HEK293 (cell line): ENCODE measurements around the gene NFIX.

Source experiments
- EGR2 ChIP-seq: fragments of 450-650 bp; formaldehyde crosslinking; IDR thresholded peaks from 2 replicates; pipeline ENCODE4 v1.5.1; 2016; ENCODE audit warnings: low read depth, missing biosample characterization, missing genetic modification characterization
- GLI4 ChIP-seq: fragments of 450-650 bp; formaldehyde crosslinking; IDR thresholded peaks from 2 replicates; pipeline ENCODE4 v1.5.1; 2016; ENCODE audit warnings: missing biosample characterization, missing genetic modification characterization
- GLIS1 ChIP-seq: fragments of 450-650 bp; formaldehyde crosslinking; IDR thresholded peaks from 2 replicates; pipeline ENCODE4 v1.5.1; 2016; ENCODE audit warnings: missing biosample characterization, missing genetic modification characterization
- HOXC10 ChIP-seq: sonication (generic); formaldehyde crosslinking; IDR thresholded peaks from 2 replicates; pipeline ENCODE4 v1.8.1; 2023; ENCODE audit warnings: mild to moderate bottlenecking, missing genetic modification reagents
- OSR2 ChIP-seq: fragments of 450-650 bp; formaldehyde crosslinking; IDR thresholded peaks from 2 replicates; pipeline ENCODE4 v1.5.1; 2016; ENCODE audit warnings: missing biosample characterization, missing genetic modification characterization
- SCRT2 ChIP-seq: fragments of 450-650 bp; formaldehyde crosslinking; IDR thresholded peaks from 2 replicates; pipeline ENCODE4 v1.5.1; 2016; ENCODE audit warnings: missing biosample characterization, missing genetic modification characterization
- SP3 ChIP-seq: fragments of 450-650 bp; formaldehyde crosslinking; IDR thresholded peaks from 2 replicates; pipeline ENCODE4 v1.5.1; 2016; ENCODE audit warnings: missing biosample characterization, missing genetic modification characterization
- SP7 ChIP-seq: fragments of 450-650 bp; formaldehyde crosslinking; IDR thresholded peaks from 2 replicates; pipeline ENCODE4 v1.5.1; 2016; ENCODE audit warnings: missing biosample characterization, missing genetic modification characterization
- TRIM28 ChIP-seq: IDR thresholded peaks from 2 replicates; pipeline ENCODE4 v1.6.1; 2011; ENCODE audit warnings: low read length, control low read depth, borderline replicate concordance
- ZBTB17 ChIP-seq: fragments of 450-650 bp; formaldehyde crosslinking; IDR thresholded peaks from 2 replicates; pipeline ENCODE4 v1.5.1; 2016; ENCODE audit warnings: missing biosample characterization, missing genetic modification characterization
- ZBTB7A ChIP-seq: fragments of 450-650 bp; formaldehyde crosslinking; IDR thresholded peaks from 2 replicates; pipeline ENCODE4 v1.5.1; 2016; ENCODE audit warnings: low read depth, missing biosample characterization, missing genetic modification characterization
- ZFP41 ChIP-seq: fragments of 450-650 bp; formaldehyde crosslinking; IDR thresholded peaks from 2 replicates; pipeline ENCODE4 v1.5.1; 2016; ENCODE audit warnings: missing biosample characterization, missing genetic modification characterization, borderline replicate concordance
- ZNF121 ChIP-seq: fragments of 450-650 bp; formaldehyde crosslinking; IDR thresholded peaks from 2 replicates; pipeline ENCODE4 v1.5.1; 2016; ENCODE audit warnings: missing biosample characterization, missing genetic modification characterization
- ZNF133 ChIP-seq: fragments of 450-650 bp; formaldehyde crosslinking; IDR thresholded peaks from 2 replicates; pipeline ENCODE4 v1.5.1; 2016; ENCODE audit warnings: missing biosample characterization, missing genetic modification characterization
- ZNF138 ChIP-seq: fragments of 450-650 bp; formaldehyde crosslinking; IDR thresholded peaks from 2 replicates; pipeline ENCODE4 v1.5.1; 2016; ENCODE audit warnings: missing biosample characterization, missing genetic modification characterization, borderline replicate concordance
- ZNF140 ChIP-seq: fragments of 450-650 bp; formaldehyde crosslinking; IDR thresholded peaks from 2 replicates; pipeline ENCODE4 v1.5.1; 2016; ENCODE audit warnings: missing biosample characterization, missing genetic modification characterization
- ZNF169 ChIP-seq: fragments of 450-650 bp; formaldehyde crosslinking; IDR thresholded peaks from 2 replicates; pipeline ENCODE4 v1.5.1; 2016; ENCODE audit warnings: missing biosample characterization, missing genetic modification characterization
- ZNF184 ChIP-seq: fragments of 450-650 bp; IDR thresholded peaks from 2 replicates; pipeline ENCODE4 v1.5.1; 2018; ENCODE audit warnings: missing biosample characterization, mild to moderate bottlenecking, missing genetic modification characterization
- ZNF350 ChIP-seq: fragments of 450-650 bp; formaldehyde crosslinking; IDR thresholded peaks from 2 replicates; pipeline ENCODE4 v1.5.0; 2017; ENCODE audit warnings: missing biosample characterization, mild to moderate bottlenecking, missing genetic modification characterization
- ZNF366 ChIP-seq: fragments of 450-650 bp; formaldehyde crosslinking; conservative IDR thresholded peaks from 2 replicates; pipeline ENCODE4 v1.5.1; 2016; ENCODE audit warnings: missing biosample characterization, missing genetic modification characterization
- ZNF433 ChIP-seq: fragments of 450-650 bp; formaldehyde crosslinking; IDR thresholded peaks from 2 replicates; pipeline ENCODE4 v1.5.1; 2016; ENCODE audit warnings: missing biosample characterization, missing genetic modification characterization, low read depth
- ZNF48 ChIP-seq: fragments of 450-650 bp; formaldehyde crosslinking; IDR thresholded peaks from 2 replicates; pipeline ENCODE4 v1.5.1; 2016; ENCODE audit warnings: missing biosample characterization, missing genetic modification characterization
- ZNF521 ChIP-seq: fragments of 450-650 bp; formaldehyde crosslinking; IDR thresholded peaks from 2 replicates; pipeline ENCODE4 v1.5.1; 2017; ENCODE audit warnings: missing biosample characterization, mild to moderate bottlenecking, missing genetic modification characterization
- ZNF544 ChIP-seq: fragments of 450-650 bp; formaldehyde crosslinking; IDR thresholded peaks from 2 replicates; pipeline ENCODE4 v1.5.0; 2017; ENCODE audit warnings: missing biosample characterization, missing genetic modification characterization
- ZNF561 ChIP-seq: fragments of 450-650 bp; IDR thresholded peaks from 2 replicates; pipeline ENCODE4 v1.5.1; 2018; ENCODE audit warnings: missing biosample characterization, missing genetic modification characterization, borderline replicate concordance
- ZNF585B ChIP-seq: fragments of 450-650 bp; formaldehyde crosslinking; IDR thresholded peaks from 2 replicates; pipeline ENCODE4 v1.5.1; 2016; ENCODE audit warnings: missing biosample characterization, missing genetic modification characterization
- ZNF707 ChIP-seq: fragments of 450-650 bp; formaldehyde crosslinking; IDR thresholded peaks from 2 replicates; pipeline ENCODE4 v1.5.1; 2016; ENCODE audit warnings: missing biosample characterization, missing genetic modification characterization
- ZNF776 ChIP-seq: fragments of 450-650 bp; formaldehyde crosslinking; IDR thresholded peaks from 2 replicates; pipeline ENCODE4 v1.5.0; 2017; ENCODE audit warnings: missing biosample characterization, missing genetic modification characterization, borderline replicate concordance
- ZNF830 ChIP-seq: fragments of 450-650 bp; IDR thresholded peaks from 2 replicates; pipeline ENCODE4 v1.5.0; 2018; ENCODE audit warnings: missing biosample characterization, missing genetic modification characterization, low read depth, mild to moderate bottlenecking, moderate library complexity
- TF ChIP-seq, protein P1 (sequence below): fragments of 450-650 bp; formaldehyde crosslinking; IDR thresholded peaks from 2 replicates; pipeline ENCODE4 v1.5.1; 2016; ENCODE audit warnings: missing biosample characterization, missing genetic modification characterization
- TF ChIP-seq, protein P2 (sequence below): sonication (generic); formaldehyde crosslinking; IDR thresholded peaks from 2 replicates; pipeline ENCODE4 v1.8.1; 2022; ENCODE audit warnings: mild to moderate bottlenecking, moderate library complexity, missing genetic modification reagents
- TF ChIP-seq, protein P3 (sequence below): fragments of 450-650 bp; formaldehyde crosslinking; IDR thresholded peaks from 2 replicates; pipeline ENCODE4 v1.5.1; 2016; ENCODE audit warnings: missing biosample characterization, missing genetic modification characterization
- TF ChIP-seq, protein P4 (sequence below): fragments of 450-650 bp; formaldehyde crosslinking; IDR thresholded peaks from 2 replicates; pipeline ENCODE4 v1.5.1; 2016; ENCODE audit warnings: missing biosample characterization, missing genetic modification characterization
- TF ChIP-seq, protein P5 (sequence below): fragments of 450-650 bp; formaldehyde crosslinking; IDR thresholded peaks from 2 replicates; pipeline ENCODE4; 2016; ENCODE audit warnings: missing biosample characterization, missing genetic modification characterization

Gene NFIX

DNA sequence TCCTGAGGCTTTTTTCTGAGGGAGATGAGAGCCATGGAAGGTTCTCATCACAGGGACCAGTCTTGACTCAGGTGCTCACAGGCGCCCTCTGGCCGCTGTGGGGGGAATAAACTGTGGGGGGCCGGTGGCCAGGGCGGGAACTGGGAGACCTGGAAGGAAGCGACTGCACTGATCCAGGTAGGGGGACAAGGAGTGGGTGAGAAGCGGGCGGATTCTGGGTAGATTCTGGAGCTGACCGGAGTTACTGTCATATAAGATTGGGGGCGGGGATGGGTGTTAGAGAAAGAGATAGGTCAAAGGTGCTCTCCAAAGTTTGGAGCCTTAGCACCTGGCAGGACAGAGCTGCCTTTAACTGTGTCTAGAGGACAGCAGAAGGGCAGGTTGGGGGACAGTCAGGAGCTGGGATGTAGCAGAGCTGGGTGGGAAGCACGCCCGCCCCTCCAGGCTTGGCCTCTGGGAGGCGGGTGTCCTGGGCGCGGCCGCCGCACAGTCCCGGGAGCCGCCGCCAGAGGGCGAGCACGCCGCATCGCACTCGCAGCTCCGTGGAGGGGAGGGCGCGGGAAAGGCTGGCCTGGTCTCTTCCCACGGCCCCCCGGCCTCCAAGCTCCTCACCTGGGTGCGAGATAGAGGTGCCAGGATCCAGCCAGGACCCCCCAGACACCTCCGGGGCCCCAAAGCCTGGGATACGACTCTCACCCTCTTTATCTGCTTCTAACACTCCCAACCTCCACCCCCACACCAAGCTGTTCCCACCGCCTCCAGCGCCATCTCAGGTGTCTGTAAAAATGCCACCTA, 30.1 kb upstream of the NFIX start (continued):
- TF ChIP-seq ZNF561: peak; percentile 87; the same call in 1 of the 2 replicates
- no peak for TF ChIP-seq ZNF776 (tag by site-specific recombination)
- TF ChIP-seq ZNF585B (tag by site-specific recombination): no peak
- TF ChIP-seq, protein P1, sequence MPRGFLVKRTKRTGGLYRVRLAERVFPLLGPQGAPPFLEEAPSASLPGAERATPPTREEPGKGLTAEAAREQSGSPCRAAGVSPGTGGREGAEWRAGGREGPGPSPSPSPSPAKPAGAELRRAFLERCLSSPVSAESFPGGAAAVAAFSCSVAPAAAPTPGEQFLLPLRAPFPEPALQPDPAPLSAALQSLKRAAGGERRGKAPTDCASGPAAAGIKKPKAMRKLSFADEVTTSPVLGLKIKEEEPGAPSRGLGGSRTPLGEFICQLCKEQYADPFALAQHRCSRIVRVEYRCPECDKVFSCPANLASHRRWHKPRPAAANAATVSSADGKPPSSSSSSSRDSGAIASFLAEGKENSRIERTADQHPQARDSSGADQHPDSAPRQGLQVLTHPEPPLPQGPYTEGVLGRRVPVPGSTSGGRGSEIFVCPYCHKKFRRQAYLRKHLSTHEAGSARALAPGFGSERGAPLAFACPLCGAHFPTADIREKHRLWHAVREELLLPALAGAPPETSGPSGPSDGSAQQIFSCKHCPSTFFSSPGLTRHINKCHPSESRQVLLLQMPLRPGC (tag by site-specific recombination): peak; percentile 59
- no peak for TF ChIP-seq ZNF184
- TF ChIP-seq, protein P2, sequence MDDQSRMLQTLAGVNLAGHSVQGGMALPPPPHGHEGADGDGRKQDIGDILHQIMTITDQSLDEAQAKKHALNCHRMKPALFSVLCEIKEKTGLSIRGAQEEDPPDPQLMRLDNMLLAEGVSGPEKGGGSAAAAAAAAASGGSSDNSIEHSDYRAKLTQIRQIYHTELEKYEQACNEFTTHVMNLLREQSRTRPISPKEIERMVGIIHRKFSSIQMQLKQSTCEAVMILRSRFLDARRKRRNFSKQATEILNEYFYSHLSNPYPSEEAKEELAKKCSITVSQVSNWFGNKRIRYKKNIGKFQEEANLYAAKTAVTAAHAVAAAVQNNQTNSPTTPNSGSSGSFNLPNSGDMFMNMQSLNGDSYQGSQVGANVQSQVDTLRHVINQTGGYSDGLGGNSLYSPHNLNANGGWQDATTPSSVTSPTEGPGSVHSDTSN: peak; percentile 32; the same call in 1 of the 2 replicates
- 0 out of 2 replicates have a peak, but pooled peaks have one; percentile 38 for TF ChIP-seq ZNF366 (tag by site-specific recombination)
- peak; percentile 78 for TF ChIP-seq SP3 (tag by site-specific recombination)
- no peak for TF ChIP-seq ZNF433 (tag by site-specific recombination)
- TF ChIP-seq GLIS1 (tag by site-specific recombination): peak; percentile 77
- TF ChIP-seq ZNF138: no peak
- no peak for TF ChIP-seq ZFP41
- TF ChIP-seq ZNF544 (tag by site-specific recombination): no peak
- no peak for TF ChIP-seq ZNF350 (tag by site-specific recombination)
- TF ChIP-seq ZNF140: no peak
- TF ChIP-seq, protein P3, sequence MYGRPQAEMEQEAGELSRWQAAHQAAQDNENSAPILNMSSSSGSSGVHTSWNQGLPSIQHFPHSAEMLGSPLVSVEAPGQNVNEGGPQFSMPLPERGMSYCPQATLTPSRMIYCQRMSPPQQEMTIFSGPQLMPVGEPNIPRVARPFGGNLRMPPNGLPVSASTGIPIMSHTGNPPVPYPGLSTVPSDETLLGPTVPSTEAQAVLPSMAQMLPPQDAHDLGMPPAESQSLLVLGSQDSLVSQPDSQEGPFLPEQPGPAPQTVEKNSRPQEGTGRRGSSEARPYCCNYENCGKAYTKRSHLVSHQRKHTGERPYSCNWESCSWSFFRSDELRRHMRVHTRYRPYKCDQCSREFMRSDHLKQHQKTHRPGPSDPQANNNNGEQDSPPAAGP (tag by site-specific recombination): peak; percentile 78
- TF ChIP-seq SP7: peak; percentile 55
- no peak for TF ChIP-seq ZNF133 (tag by site-specific recombination)
- TF ChIP-seq, protein P4, sequence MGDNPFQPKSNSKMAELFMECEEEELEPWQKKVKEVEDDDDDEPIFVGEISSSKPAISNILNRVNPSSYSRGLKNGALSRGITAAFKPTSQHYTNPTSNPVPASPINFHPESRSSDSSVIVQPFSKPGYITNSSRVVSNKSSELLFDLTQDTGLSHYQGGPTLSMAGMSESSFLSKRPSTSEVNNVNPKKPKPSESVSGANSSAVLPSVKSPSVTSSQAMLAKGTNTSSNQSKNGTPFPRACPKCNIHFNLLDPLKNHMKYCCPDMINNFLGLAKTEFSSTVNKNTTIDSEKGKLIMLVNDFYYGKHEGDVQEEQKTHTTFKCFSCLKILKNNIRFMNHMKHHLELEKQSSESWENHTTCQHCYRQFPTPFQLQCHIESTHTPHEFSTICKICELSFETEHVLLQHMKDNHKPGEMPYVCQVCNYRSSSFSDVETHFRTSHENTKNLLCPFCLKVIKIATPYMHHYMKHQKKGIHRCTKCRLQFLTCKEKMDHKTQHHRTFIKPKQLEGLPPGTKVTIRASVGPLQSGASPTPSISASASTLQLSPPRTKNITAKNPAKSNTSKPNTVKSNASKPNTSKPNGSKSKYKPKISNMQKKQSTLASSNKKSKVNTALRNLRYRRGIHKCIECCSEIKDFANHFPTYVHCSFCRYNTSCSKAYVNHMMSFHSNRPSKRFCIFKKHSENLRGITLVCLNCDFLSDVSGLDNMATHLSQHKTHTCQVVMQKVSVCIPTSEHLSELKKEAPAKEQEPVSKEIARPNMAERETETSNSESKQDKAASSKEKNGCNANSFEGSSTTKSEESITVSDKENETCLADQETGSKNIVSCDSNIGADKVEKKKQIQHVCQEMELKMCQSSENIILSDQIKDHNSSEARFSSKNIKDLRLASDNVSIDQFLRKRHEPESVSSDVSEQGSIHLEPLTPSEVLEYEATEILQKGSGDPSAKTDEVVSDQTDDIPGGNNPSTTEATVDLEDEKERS: no peak
- TF ChIP-seq TRIM28: no peak
- TF ChIP-seq, protein P5, sequence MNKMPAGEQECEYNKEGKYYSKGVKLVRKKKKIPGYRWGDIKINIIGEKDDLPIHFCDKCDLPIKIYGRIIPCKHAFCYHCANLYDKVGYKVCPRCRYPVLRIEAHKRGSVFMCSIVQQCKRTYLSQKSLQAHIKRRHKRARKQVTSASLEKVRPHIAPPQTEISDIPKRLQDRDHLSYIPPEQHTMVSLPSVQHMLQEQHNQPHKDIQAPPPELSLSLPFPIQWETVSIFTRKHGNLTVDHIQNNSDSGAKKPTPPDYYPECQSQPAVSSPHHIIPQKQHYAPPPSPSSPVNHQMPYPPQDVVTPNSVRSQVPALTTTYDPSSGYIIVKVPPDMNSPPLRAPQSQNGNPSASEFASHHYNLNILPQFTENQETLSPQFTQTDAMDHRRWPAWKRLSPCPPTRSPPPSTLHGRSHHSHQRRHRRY (tag by site-specific recombination): no peak
- TF ChIP-seq OSR2: peak; percentile 59; the same call in 1 of the 2 replicates
- no peak for TF ChIP-seq ZNF707 (tag by site-specific recombination)
- TF ChIP-seq EGR2: peak; percentile 84
- no peak for TF ChIP-seq ZNF830 (tag by site-specific recombination)
- no peak for TF ChIP-seq ZNF521 (tag by site-specific recombination)
- no peak for TF ChIP-seq ZNF121
- peak; percentile 66 for TF ChIP-seq ZBTB17 (tag by site-specific recombination)
- TF ChIP-seq ZBTB7A: peak; percentile 63; the same call in 1 of the 2 replicates
- TF ChIP-seq ZNF169 (tag by site-specific recombination): no peak
- no peak for TF ChIP-seq HOXC10 (CRISPR knock-in tag)
- TF ChIP-seq SCRT2 (tag by site-specific recombination): no peak
- TF ChIP-seq GLI4 (tag by site-specific recombination): no peak
- TF ChIP-seq ZNF48 (tag by site-specific recombination): no peak
